ENCODE data around the gene KIAA0319L. TPM values are rescaled to one million over a fixed set of nuclear protein-coding genes. Genes with fewer than 3 reads are reported as not detected.

Gene KIAA0319L
- total RNA-seq, 1 experiment from 2014 or later = 46.4 TPM

DNA sequence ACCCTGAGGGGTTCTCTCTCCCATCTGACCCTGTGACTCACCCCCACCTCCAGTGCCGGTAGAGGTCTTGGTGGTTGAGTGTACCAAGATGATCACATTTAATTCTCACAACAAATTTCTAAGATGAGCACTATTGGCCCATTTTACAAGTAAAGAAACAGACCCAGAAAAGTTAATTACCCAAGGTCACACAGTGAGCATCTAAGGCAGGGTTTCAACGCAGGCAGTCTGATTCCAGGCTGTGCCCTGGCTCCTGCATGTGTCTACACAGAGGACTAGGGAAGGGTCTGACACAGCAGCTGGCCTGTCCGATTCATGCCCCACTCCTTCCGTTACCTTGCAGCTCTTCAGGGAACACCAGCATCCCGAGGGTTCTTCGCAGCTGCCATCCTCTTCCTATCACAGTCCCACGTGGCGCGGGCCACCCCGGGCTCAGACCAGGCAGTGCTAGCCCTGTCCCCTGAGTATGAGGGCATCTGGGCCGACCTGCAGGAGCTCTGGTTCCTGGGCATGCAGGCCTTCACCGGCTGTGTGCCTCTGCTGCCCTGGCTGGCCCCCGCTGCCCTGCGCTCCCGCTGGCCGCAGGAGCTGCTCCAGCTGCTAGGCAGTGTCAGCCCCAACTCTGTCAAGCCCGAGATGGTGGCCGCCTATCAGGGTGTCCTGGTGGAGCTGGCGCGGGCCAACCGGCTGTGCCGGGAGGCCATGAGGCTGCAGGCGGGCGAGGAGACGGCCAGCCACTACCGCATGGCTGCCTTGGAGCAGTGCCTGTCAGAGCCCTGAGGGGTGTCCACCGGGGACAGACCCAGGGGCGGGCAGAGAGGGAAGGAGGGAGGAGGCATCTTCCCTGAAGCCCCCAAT lies 7.9 kb upstream of the KIAA0319L start:
- H3K9me3 Mint-ChIP-seq = no peaks in the 10 kb centered on the region; a peak in 1 of 5 replicates
- no peak overlapping the region for H3K4ac ChIP-seq (ENCODE audit: low read depth, low read length)
- H2BK120ac ChIP-seq (ENCODE audit: low read depth, low read length, poor library complexity, severe bottlenecking) = no peak overlapping the region
- no peak overlapping the region for H3K9ac ChIP-seq (ENCODE audit: extremely low read depth, insufficient read length, low read length)
- no peak overlapping the region for H4K91ac ChIP-seq (ENCODE audit: insufficient read length, low read depth, low read length)
- no peak overlapping the region for H2BK12ac ChIP-seq (ENCODE audit: insufficient read length, low read depth, low read length)
- H3T11ph ChIP-seq (ENCODE audit: low read length) = no peak overlapping the region
- H3K27me3 Mint-ChIP-seq (ENCODE audit: low read depth) = peaks cover 20% of the 10 kb centered on the region
- H2BK15ac ChIP-seq (ENCODE audit: low read depth, low read length) = no peak overlapping the region
- H3K27ac ChIP-seq (ENCODE audit: insufficient read length, low read depth, low read length) = no peak overlapping the region
- H3K23ac ChIP-seq (ENCODE audit: insufficient read length, low read depth, low read length) = no peak overlapping the region
- H4K20me1 ChIP-seq (ENCODE audit: control insufficient read depth, insufficient read depth, insufficient read length) = no peaks in the 10 kb centered on the region
- H3K36me3 Mint-ChIP-seq (ENCODE audit: insufficient read depth in 1 of 3, low read depth in 3 of 3) = peaks cover 23 to 58% (median 48%) of the 10 kb centered on the region in 3 experiments
- H3K4me3 Mint-ChIP-seq = no peak overlapping the region
- H2AK5ac ChIP-seq (ENCODE audit: insufficient read length, low read length) = no peak overlapping the region
- TF ChIP-seq, protein P1, sequence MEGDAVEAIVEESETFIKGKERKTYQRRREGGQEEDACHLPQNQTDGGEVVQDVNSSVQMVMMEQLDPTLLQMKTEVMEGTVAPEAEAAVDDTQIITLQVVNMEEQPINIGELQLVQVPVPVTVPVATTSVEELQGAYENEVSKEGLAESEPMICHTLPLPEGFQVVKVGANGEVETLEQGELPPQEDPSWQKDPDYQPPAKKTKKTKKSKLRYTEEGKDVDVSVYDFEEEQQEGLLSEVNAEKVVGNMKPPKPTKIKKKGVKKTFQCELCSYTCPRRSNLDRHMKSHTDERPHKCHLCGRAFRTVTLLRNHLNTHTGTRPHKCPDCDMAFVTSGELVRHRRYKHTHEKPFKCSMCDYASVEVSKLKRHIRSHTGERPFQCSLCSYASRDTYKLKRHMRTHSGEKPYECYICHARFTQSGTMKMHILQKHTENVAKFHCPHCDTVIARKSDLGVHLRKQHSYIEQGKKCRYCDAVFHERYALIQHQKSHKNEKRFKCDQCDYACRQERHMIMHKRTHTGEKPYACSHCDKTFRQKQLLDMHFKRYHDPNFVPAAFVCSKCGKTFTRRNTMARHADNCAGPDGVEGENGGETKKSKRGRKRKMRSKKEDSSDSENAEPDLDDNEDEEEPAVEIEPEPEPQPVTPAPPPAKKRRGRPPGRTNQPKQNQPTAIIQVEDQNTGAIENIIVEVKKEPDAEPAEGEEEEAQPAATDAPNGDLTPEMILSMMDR (conservative IDR thresholded peaks at IDR 0.05) = no peak
- H4K5ac ChIP-seq (ENCODE audit: insufficient read length, low read depth, low read length) = no peak overlapping the region
- H2BK5ac ChIP-seq (ENCODE audit: insufficient read length, low read length) = no peak overlapping the region
- H3K4me1 ChIP-seq (ENCODE audit: insufficient read depth, low read length) = no peaks in the 10 kb centered on the region
- H3K4me2 ChIP-seq (ENCODE audit: insufficient read depth, insufficient read length, low read length) = no peak overlapping the region
- H3K27me3 ChIP-seq (ENCODE audit: insufficient read depth, low read length) = peaks cover 2% of the 10 kb centered on the region; the same call in 1 of the 2 replicates
- no peak overlapping the region for H3K56ac ChIP-seq (ENCODE audit: insufficient read length, low read depth, low read length)
- no peak overlapping the region for H3K18ac ChIP-seq (ENCODE audit: insufficient read length, low read depth, low read length)
- no peak overlapping the region; the same call in 1 of the 2 replicates for H3K14ac ChIP-seq (ENCODE audit: insufficient read depth, low read length)
- no CpG with 5 or more reads among the region's 28 CpGs for WGBS (ENCODE audit: extremely low coverage, insufficient read length, low lambda C conversion rate)
- no peaks in the 10 kb centered on the region for H3K79me2 ChIP-seq (ENCODE audit: insufficient read depth, low read length)
- peak overlapping the region in 1 of 3 experiments; percentile 97; a peak in 2 of 7 replicates for H3K27ac Mint-ChIP-seq
- H3K9me3 ChIP-seq (ENCODE audit: control insufficient read depth, low read depth, low read length) = no peaks in the 10 kb centered on the region
- H3K23me2 ChIP-seq (ENCODE audit: insufficient read length, low read depth, low read length, poor library complexity, severe bottlenecking) = no peaks in the 10 kb centered on the region
- no peak for DNase-seq
- H4K8ac ChIP-seq (replicated peaks; ENCODE audit: insufficient read length, low read depth, low read length) = no peak overlapping the region
- no peak overlapping the region for H2BK20ac ChIP-seq (ENCODE audit: low read depth, low read length, poor library complexity, severe bottlenecking)
- no peaks in the 10 kb centered on the region for H3K79me1 ChIP-seq (ENCODE audit: insufficient read depth, low read depth, low read length, poor library complexity, severe bottlenecking)
- peaks cover 7 to 10% of the 10 kb centered on the region in 2 experiments for H3K4me1 Mint-ChIP-seq
- H2AFZ ChIP-seq (ENCODE audit: low read length) = no peak overlapping the region

Data from H9 (cell line).